Activated CD8-positive, alpha-beta T cell treated with anti-CD3 and anti-CD28 coated beads for 36 hours (primary cell): Measurements from ENCODE around the gene KIAA1328. TPM values are rescaled to one million over a fixed set of nuclear protein-coding genes. Genes with fewer than 3 reads are reported as not detected.

Source experiments
- ATAC-seq: fragments of 200-7000 bp; cut with Tn5 transposase; one replicate; pipeline ENCODE4 v1.10.0; 2021; ENCODE audit warnings: mild to moderate bottlenecking, moderate library complexity
- CTCF ChIA-PET: fragments of 350-600 bp; sonication (Branson Sonifier 250); formaldehyde crosslinking; loops from one replicate; lab custom pipeline; 2021; ENCODE audit warnings: antibody characterized with exemption; lab: Charles Lee
- POLR2A ChIA-PET: fragments of 350-600 bp; sonication (Branson Sonifier 250); formaldehyde crosslinking; loops from one replicate; lab custom pipeline; 2021; ENCODE audit warnings: antibody characterized with exemption; lab: Charles Lee
- DNase-seq: peaks from one replicate; pipeline ENCODE4 v3.0.0-alpha.2; 2020
- H3K27ac Mint-ChIP-seq: one replicate; pipeline ENCODE4 v1.8.0; 2021; ENCODE audit warnings: mild to moderate bottlenecking, mixed read lengths
- H3K27me3 Mint-ChIP-seq: one replicate; pipeline ENCODE4 v1.8.0; 2021; ENCODE audit warnings: mixed read lengths
- H3K36me3 Mint-ChIP-seq: one replicate; pipeline ENCODE4 v1.8.0; 2021; ENCODE audit warnings: low read depth, mixed read lengths
- H3K4me1 Mint-ChIP-seq: one replicate; pipeline ENCODE4 v1.8.0; 2021; ENCODE audit warnings: low read depth, mixed read lengths
- H3K4me3 Mint-ChIP-seq: one replicate; pipeline ENCODE4 v1.8.0; 2021; ENCODE audit warnings: mild to moderate bottlenecking, moderate library complexity, mixed read lengths
- H3K9me3 Mint-ChIP-seq: one replicate; pipeline ENCODE4 v1.8.0; 2021; ENCODE audit warnings: mixed read lengths
- intact Hi-C: fragments of 100-400 bp; cut with micrococcal nuclease; formaldehyde crosslinking; loops from one replicate; pipeline ENCODE4 v1.10.0; 2022
- total RNA-seq, 2 experiments: library from RNA; stranded (reverse); gene quantifications; one replicate each; pipeline ENCODE4 v1.2.3, GENCODE V29; 2021
- TF ChIP-seq, protein P1 (sequence below): fragments of 200-600 bp; IDR thresholded peaks from one replicate; pipeline ENCODE4 v1.8.0; 2022; ENCODE audit warnings: antibody characterized with exemption, mild to moderate bottlenecking

Gene KIAA1328
- total RNA-seq, 2 experiments from 2014 or later: 5.9 to 6.1 TPM

DNA sequence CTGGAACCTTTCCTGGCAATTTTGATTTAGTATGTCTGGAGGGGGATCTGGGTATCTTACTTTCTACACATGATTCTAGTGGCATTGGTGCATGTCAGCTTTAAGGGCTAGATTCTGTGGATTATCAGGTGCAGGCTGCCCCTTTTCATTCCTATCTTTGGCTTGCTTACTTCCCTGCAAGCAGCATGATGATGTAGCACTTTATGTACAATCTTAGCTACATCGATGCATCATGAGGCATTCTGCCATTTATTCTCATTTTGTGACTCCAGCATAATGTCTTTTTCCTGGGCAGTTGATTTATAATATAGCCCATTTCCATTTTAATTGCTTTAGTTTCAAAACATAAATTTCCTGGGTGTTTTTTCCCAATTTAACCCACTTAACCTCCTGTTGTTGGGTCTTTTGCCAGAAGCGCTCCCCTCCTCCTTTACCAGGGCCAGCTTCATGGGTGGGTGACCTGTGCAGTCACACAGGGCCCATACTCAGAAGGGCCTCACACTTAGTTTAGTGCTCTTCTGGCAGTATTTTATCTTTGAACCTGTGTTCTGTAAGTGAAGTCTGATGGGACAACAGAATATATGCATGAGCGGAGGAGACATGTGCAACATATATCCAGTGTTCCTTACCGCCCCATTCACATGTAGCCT, 36.2 kb upstream of the KIAA1328 start:
- ATAC-seq: no peak
- CTCF ChIA-PET: no interaction called here
- H3K27me3 Mint-ChIP-seq: no peaks in the 10 kb centered on the region

DNA sequence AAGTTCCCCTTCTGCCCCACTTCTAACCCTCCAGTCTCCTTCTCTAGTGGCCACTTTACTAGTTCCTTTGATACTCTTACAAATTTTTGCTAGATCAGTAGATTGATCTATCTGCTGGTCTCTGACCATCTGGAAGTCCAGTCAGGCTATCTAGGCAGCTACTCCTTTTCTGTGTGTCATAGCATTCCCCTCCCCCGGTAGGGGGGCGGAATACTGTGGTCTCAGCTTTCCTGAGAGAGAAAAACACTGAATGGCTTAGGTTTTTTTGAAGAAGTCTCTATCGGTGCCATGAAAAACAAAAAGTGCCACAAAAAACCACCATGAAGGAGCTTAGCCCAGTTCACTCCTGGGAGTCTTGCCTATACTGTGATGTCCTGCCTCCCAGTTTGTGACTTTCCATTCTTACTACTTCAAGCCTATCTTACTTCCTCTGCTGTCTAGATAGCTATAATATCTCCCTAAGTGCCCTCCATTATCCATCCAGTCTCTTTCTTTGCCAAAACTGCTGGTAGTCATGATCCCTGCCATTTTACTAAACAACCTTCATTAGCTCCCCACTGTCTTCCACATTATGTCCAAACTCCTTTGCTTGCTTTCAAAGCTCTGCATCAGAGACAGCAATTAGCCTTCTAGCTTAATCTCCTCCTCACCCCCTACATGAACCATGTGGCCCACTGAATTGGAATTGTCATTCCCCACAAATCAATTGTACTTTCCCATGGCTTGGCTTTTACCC, 30.0 kb upstream of the KIAA1328 start:
- no peaks in the 10 kb centered on the region for H3K9me3 Mint-ChIP-seq
- intact Hi-C loops: no loop called here
- H3K27ac Mint-ChIP-seq: no peak overlapping the region
- H3K27me3 Mint-ChIP-seq: no peaks in the 10 kb centered on the region
- DNase-seq (no peak), ATAC-seq (no peak)
- no peak overlapping the region for H3K4me3 Mint-ChIP-seq
- no peaks in the 10 kb centered on the region for H3K4me1 Mint-ChIP-seq
- peaks cover 47% of the 10 kb centered on the region for H3K36me3 Mint-ChIP-seq
- POLR2A ChIA-PET: interaction anchor here (0.6 kb wide), 1 partner anchor 24 kb away, joined by 3 read pairs; no protein-coding TSS in a partner anchor
- CTCF ChIA-PET: interaction anchor here (1.8 to 1.9 kb wide), 2 partner anchors 10 to 12 kb away, joined by 6 read pairs; no protein-coding TSS in a partner anchor
- TF ChIP-seq, protein P1, sequence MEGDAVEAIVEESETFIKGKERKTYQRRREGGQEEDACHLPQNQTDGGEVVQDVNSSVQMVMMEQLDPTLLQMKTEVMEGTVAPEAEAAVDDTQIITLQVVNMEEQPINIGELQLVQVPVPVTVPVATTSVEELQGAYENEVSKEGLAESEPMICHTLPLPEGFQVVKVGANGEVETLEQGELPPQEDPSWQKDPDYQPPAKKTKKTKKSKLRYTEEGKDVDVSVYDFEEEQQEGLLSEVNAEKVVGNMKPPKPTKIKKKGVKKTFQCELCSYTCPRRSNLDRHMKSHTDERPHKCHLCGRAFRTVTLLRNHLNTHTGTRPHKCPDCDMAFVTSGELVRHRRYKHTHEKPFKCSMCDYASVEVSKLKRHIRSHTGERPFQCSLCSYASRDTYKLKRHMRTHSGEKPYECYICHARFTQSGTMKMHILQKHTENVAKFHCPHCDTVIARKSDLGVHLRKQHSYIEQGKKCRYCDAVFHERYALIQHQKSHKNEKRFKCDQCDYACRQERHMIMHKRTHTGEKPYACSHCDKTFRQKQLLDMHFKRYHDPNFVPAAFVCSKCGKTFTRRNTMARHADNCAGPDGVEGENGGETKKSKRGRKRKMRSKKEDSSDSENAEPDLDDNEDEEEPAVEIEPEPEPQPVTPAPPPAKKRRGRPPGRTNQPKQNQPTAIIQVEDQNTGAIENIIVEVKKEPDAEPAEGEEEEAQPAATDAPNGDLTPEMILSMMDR: no peak

More for the DNA sequence above, 36.2 kb upstream of the KIAA1328 start:
- DNase-seq: no peak
- no peak overlapping the region for H3K4me3 Mint-ChIP-seq
- H3K4me1 Mint-ChIP-seq: no peaks in the 10 kb centered on the region
- H3K27ac Mint-ChIP-seq: no peak overlapping the region
- TF ChIP-seq, protein P1: no peak
- peaks cover 11% of the 10 kb centered on the region for H3K9me3 Mint-ChIP-seq
- POLR2A ChIA-PET: no interaction called here
- H3K36me3 Mint-ChIP-seq: peaks cover 51% of the 10 kb centered on the region
- intact Hi-C loops: no loop called here

DNA sequence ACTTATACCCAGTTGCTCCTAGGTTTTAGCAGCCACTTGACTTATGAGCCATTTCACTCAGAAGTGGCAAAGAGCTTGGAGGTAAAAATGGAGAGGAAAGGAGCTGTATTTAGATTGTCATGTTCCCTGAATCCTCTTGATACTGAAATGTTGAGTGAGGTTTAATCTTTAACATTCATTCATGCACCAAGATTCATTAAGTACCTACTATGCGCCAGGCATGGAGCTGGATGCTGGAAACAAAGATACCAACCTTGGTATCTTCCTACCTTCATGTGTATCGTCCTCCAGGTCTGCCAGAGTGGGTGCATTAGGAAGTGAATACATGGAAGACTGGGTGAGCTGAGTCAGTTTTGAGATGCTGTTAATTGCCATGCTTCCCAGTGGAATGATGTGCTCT, 23.8 kb upstream of the KIAA1328 start:
- intact Hi-C loops: loop anchor here (10.0 kb wide), 1 partner anchor 60 kb away; no protein-coding TSS in a partner anchor
- H3K36me3 Mint-ChIP-seq: peaks cover 55% of the 10 kb centered on the region

DNA sequence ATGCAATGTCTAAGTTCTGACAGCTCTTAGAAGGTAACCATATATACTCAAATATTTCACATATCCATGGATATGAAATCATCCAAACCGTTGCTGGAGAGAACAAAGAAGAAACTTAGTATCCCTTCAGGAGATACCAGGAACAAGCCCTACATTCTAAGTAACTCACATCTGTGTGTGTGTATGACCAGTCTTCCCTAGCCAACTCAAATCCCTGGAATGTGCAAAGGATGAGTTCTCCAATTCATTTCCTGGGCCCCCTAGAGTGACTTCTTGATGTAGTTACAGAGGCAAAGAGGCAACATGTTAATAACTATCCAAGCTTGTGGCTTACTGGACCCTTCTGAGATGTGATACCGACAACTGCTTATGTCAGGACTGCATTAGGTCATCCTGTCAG, 20.2 kb upstream of the KIAA1328 start:
- CTCF ChIA-PET: interaction anchor here (0.7 to 5.2 kb wide), 10 partner anchors 10 to 121 kb away, joined by 3 to 58 read pairs (median 4); partner anchors contain the start of genes KIAA1328 and TPGS2
- TF ChIP-seq, protein P1: no peak
- H3K27ac Mint-ChIP-seq: no peak overlapping the region
- peaks cover 8% of the 10 kb centered on the region for H3K4me1 Mint-ChIP-seq
- DNase-seq (no peak), ATAC-seq (no peak)
- no peak overlapping the region for H3K4me3 Mint-ChIP-seq
- peaks cover 35% of the 10 kb centered on the region for H3K36me3 Mint-ChIP-seq
- no peaks in the 10 kb centered on the region for H3K9me3 Mint-ChIP-seq
- POLR2A ChIA-PET: no interaction called here
- intact Hi-C loops: loop anchor here (2.0 to 10.0 kb wide), 2 partner anchors 64 to 120 kb away; no protein-coding TSS in a partner anchor
- H3K27me3 Mint-ChIP-seq: no peaks in the 10 kb centered on the region

More for the DNA sequence above, 23.8 kb upstream of the KIAA1328 start:
- H3K27me3 Mint-ChIP-seq: no peaks in the 10 kb centered on the region
- no peak overlapping the region for H3K27ac Mint-ChIP-seq
- ATAC-seq (no peak), DNase-seq (no peak)
- TF ChIP-seq, protein P1: no peak
- CTCF ChIA-PET: interaction anchor here (5.2 kb wide), 1 partner anchor 117 kb away, joined by 58 read pairs; no protein-coding TSS in a partner anchor
- H3K4me3 Mint-ChIP-seq: no peak overlapping the region
- peaks cover 4% of the 10 kb centered on the region for H3K4me1 Mint-ChIP-seq
- POLR2A ChIA-PET: no interaction called here
- no peaks in the 10 kb centered on the region for H3K9me3 Mint-ChIP-seq
